Activated naive CD8-positive, alpha-beta T cell treated with anti-CD3 and anti-CD28 coated beads, Interleukin-2, amount 50 U/mL, for 16 hours (primary cell): ENCODE measurements around the gene PRCD.

Experiments
- DNase-seq: peaks from one replicate; pipeline ENCODE4 v3.0.0-alpha.2; 2020; ENCODE audit warnings: low read depth, low spot score

Gene PRCD

GRCh38 chr17:76540381-76541300 is 797 bp downstream of the PRCD start:
- no peak for DNase-seq

GRCh38 chr17:76541739-76542454 is 2.1 kb downstream of the PRCD start:
- DNase-seq, result no peak

- DNase-seq, result no peak
Observed at GRCh38 chr17:76542566-76542971, 2.7 kb downstream of the PRCD start.

GRCh38 chr17:76542984-76543383 is 3.1 kb downstream of the PRCD start:
- no peak for DNase-seq

GRCh38 chr17:76543482-76543825 is 3.6 kb downstream of the PRCD start:
- DNase-seq, result no peak

- no peak for DNase-seq
Observed at GRCh38 chr17:76543826-76544545, 4.1 kb downstream of the PRCD start.

- DNase-seq, result no peak
Observed at GRCh38 chr17:76544546-76545365, 4.9 kb downstream of the PRCD start.

- no peak for DNase-seq
Observed at GRCh38 chr17:76545918-76546555, 6.2 kb downstream of the PRCD start.

- DNase-seq, result no peak
Observed at GRCh38 chr17:76546556-76547182, 6.8 kb downstream of the PRCD start.

GRCh38 chr17:76547183-76547641 is 7.4 kb downstream of the PRCD start:
- no peak for DNase-seq

- DNase-seq, result no peak
Observed at GRCh38 chr17:76547642-76548202, 7.9 kb downstream of the PRCD start.

- DNase-seq, result no peak
Observed at GRCh38 chr17:76548378-76549214, 8.8 kb downstream of the PRCD start.

GRCh38 chr17:76549215-76549518 is 9.3 kb downstream of the PRCD start:
- DNase-seq, result no peak

GRCh38 chr17:76549539-76549938 is 9.7 kb downstream of the PRCD start:
- DNase-seq, result no peak

GRCh38 chr17:76550712-76551615 is 11.1 kb downstream of the PRCD start:
- no peak for DNase-seq

- no peak for DNase-seq
Observed at GRCh38 chr17:76551685-76552084, 11.8 kb downstream of the PRCD start.

- DNase-seq, result no peak
Observed at GRCh38 chr17:76553178-76553908, 13.5 kb downstream of the PRCD start.

- no peak for DNase-seq
Observed at GRCh38 chr17:76554131-76554530, 14.3 kb downstream of the PRCD start.
